HUDEP-2 (cell line): ENCODE results near the gene AMPD1.

Source experiments
- DNase-seq, 76 experiments: peaks; one replicate each; lab custom pipeline; 2025; ENCODE audit not compliant: unreplicated experiment in 76 of 76; lab: John Stamatoyannopoulos, UW

Gene AMPD1

GRCh38 chr1:114701931-114702330 lies 6.6 kb upstream of the AMPD1 start:
- no peak for DNase-seq

- DNase-seq: no peak
Observed at GRCh38 chr1:114700036-114700600, 4.8 kb upstream of the AMPD1 start.

GRCh38 chr1:114696810-114697209 lies 1.5 kb upstream of the AMPD1 start:
- no peak for DNase-seq

- DNase-seq: no peak
Observed at GRCh38 chr1:114694540-114695310, 621 bp downstream of the AMPD1 start.

GRCh38 chr1:114692947-114693346 lies 2.4 kb downstream of the AMPD1 start:
- DNase-seq: no peak

- DNase-seq: no peak
Observed at GRCh38 chr1:114691061-114691460, 4.3 kb downstream of the AMPD1 start.

- no peak for DNase-seq
Observed at GRCh38 chr1:114690148-114690547, 5.2 kb downstream of the AMPD1 start.

GRCh38 chr1:114688526-114688925 lies 6.8 kb downstream of the AMPD1 start:
- DNase-seq: no peak

- DNase-seq: no peak
Observed at GRCh38 chr1:114685851-114686250, 9.5 kb downstream of the AMPD1 start.

GRCh38 chr1:114677691-114678090 lies 17.7 kb downstream of the AMPD1 start:
- no peak for DNase-seq

GRCh38 chr1:114676115-114676514 lies 19.2 kb downstream of the AMPD1 start:
- no peak for DNase-seq

GRCh38 chr1:114671939-114672275 lies 23.4 kb downstream of the AMPD1 start:
- no peak for DNase-seq

GRCh38 chr1:114671011-114671938 lies 24.1 kb downstream of the AMPD1 start:
- no peak for DNase-seq

- peak in 74 of 76 experiments; percentile 15 to 93 (median 79) for DNase-seq
Observed at GRCh38 chr1:114670083-114671010, 25.0 kb downstream of the AMPD1 start.

- DNase-seq: peak in 4 of 76 experiments; percentile 30 to 61 (median 37)
Observed at GRCh38 chr1:114669562-114670082, 25.7 kb downstream of the AMPD1 start, which contains the start of gene DENND2C. Gene DENND2C (minus strand): TSS chr1:114670049. CDS start chr1:114625984, 44,065 bp downstream.

- no peak for DNase-seq
Observed at GRCh38 chr1:114668784-114669561, 26.4 kb downstream of the AMPD1 start.

- DNase-seq: no peak
Observed at GRCh38 chr1:114668373-114668772, 27.0 kb downstream of the AMPD1 start.

GRCh38 chr1:114666954-114667353 lies 28.4 kb downstream of the AMPD1 start:
- DNase-seq: no peak

GRCh38 chr1:114660238-114660637 lies 35.1 kb downstream of the AMPD1 start:
- DNase-seq: no peak
